GM21619 (cell line): ENCODE measurements around the gene HTR3E.

Experiments used
- ATAC-seq: cut with Tn5 transposase; IDR thresholded peaks from one replicate; pipeline ENCODE4 v1.9.1; 2021; ENCODE audit not compliant: unreplicated experiment

The HTR3E gene

DNA sequence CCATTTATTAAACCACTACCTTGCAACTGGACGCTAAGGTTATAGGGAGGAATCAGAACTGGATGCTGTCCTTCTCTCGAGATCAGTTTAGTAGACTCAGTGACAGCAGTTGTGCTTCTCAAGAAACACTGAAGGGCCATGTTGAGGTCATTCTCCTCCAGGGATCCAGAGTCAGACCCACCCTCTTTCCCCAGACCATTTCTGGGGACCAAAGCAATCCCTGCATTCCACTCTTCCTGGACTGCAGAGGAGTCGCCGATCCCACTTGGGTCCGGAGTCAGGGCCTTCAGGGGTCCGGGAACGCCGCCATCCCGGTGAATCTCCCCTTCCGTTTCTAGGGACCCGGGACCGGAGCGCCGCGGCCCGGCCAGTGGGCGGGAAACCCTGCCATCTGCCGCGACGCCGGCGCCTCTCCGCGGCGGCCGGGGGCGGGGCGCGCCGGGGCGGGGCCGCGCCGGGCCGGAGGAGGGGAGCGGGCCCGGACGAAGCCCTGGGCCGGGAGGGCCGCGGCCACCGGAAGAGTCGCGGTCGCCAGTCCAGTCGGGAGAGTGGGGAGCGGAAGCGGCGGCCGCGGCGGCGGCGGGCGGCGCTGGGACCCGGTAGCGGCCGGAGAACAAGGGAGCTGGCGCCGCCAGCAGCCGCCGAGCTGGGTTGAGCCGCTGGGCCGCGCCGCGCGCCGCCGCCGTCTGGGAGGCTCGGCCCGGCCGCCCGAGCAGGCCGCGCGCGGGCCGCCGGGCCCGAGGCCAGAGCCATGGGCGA lies 58.2 kb downstream of the HTR3E start, which contains the start of gene DVL3:
TSS of gene DVL3 (plus strand) at position 493 of the 759 bp plus-strand sequence. CDS start at position 752, 259 bp downstream.
- peak; percentile 77 for ATAC-seq

DNA sequence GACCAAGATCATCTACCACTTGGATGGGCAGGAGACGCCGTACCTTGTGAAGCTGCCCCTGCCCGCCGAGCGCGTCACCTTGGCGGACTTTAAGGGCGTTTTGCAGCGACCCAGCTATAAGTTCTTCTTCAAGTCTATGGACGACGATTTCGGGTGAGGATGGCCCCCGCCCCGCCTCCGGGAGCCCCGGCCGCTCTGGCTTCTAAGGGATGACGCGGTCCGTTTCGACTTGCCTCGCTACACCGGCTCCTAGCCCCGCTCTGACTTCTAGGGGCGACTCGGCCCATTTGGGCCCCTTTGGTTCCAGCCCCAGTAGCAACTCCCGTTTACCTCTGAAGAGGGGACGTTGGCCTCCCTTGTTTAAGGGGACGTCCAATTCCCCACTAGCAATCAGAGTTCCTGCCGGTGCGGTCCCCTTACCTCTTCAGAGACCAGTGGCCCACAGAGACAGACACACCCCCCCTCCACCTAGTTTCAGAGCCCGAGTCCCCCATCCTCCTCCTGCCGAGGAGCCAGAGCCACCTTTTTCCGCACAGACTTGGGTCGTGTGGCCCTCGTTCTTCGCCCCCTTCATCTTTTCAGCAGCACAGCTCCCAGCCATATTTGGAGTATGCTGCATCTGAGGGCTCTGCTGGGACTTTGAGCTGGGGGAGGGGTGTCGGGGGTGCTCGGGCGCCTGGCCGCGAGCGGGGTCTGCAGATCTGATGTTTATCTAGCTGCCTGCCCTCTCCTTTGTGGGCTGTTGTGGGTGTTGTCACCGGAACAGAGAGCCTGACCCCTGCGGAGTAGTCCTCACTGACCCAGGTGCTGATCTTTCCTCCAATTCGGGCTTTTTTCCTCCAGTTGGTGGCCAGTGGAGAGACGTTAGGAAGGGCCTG lies 59.0 kb downstream of the HTR3E start:
- peak; percentile 16 for ATAC-seq

DNA sequence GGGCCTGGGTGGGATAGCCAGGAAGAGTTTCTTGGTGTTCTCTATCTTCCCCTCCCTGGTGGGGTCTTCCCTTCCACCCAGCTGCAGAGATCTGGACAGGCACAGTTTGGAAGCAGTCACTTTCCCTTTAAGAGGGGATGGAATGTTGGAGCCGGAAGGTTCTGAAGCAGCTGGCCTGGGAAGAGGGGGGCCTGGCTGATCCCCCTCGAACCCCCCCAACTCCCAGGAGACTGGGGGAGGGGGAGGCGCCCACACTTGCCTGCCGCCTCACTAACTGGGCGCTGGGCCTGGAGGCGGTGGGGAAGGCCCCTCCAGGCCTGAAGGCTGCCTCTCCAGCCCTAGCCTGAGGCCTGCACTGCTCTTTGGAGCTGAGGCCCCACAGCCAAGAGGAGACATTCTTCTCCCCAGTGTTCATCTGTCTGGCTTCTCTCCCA lies 59.7 kb downstream of the HTR3E start:
- peak; percentile 9 for ATAC-seq
